ENCODE results near the gene ATAD1.
A peak's percentile ranks its signal among the peaks of the same experiment; 100 is the strongest.
"Not testable (repeated sequence)": the region's sequence is repeated elsewhere in the genome, so short reads cannot be mapped to it uniquely, and the experiment has no call there.

Gene ATAD1

DNA sequence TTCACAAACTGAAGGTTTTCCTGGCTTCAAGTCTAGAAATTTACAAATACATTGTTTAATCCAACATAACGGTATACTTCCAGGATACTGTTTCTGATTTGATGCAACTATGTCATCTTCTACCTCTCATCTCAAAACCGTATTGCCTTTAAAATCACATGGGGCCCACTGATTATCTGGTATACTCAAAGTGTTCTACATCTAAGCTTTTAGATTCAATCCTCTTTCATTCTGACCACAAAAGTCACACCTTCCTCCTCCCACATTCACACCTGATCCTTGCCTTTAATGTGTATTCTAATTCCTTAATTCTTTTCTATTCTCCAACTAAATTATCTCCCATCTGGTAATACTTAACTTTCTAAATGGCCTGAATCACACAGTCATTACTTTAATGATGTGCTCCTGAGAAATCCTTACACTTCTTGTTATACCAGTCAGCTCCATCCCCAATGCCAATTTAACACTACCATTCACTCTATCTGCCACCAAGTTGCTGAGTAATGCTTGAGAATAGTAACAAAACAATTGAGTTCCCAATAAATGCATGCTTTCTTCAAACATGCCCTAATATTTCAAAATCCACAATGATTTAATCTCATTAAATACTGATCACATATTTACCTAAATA is 13.0 kb downstream of the ATAD1 start:
- FAIRE-seq (peak; percentile 55), DNase-seq (ENCODE audit: insufficient read length, low spot score) (no peak)

DNA sequence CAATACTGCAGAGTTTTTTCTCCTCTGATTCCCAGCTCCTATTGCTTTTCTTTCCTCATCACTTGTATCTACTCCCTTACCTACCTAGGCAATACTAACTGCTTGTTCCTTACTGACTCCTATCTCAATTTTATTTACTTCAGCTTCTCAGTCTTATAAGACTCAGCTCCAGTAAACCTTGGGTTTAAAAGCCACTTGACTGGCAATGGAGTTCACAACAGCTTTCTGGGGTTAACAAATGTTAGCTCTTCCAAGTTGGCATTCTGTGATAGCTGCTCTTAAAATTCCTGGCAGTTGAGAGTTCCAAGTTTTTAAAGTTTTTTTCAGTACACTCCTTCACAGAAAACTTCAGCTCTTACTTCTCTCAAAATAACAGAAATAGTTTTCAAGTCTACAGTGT is 14.2 kb downstream of the ATAD1 start:
- FAIRE-seq, result no peak
- DNase-seq (ENCODE audit: insufficient read length, low spot score), result no peak

DNA sequence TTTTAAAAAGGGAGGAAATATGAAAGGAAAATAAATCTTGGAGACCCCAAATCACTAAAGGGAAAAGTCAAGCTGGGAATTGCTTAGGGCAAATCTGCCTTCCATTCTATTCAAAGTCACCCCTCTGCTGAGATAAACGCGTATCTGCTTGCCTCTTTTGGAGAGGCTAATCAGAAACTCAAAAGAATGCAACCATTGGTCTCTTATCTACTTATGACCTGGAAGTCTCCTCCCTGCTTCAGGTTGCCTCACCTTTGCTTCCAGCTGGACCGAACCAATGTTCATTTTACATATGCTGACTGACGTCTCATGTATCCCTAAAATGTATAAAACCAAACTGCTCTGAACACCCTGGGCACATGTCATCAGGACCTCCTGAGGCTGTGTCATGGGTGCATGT is 14.7 kb downstream of the ATAD1 start:
- no peak for FAIRE-seq
- DNase-seq (ENCODE audit: insufficient read length, low spot score), result no peak

DNA sequence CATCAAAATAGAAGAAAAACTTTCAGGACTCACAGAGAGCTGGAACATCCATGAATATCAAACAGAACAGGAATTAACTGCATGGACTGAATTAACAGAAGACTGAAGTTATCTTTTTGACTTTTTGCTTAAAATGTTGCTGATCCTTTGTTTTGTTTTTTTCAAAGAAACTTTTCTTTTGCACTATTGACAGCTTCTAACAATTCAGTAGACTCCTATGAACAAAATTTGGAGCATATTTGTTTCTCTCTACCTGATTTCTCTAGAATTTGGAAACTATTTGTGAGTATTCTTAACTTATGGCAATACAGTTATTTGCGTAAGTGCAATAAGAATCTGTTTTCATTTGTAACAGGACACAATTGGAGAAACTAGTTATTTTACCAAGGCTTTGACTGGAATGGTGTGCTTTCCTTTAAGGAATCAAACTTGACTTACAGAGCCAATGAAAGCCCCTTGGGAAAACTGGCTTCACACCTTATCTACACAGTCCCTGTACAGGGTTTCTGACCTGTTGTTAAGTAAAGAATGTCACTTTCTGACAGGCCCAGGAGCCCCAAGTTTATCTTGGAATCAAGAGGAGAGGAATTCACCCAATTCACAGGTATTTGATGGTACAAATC is 16.1 kb downstream of the ATAD1 start:
- DNase-seq (ENCODE audit: insufficient read length, low spot score), result not testable (repeated sequence)
- FAIRE-seq, result peak; percentile 35

GRCh38 chr10:87799860-87800259 is 18.2 kb downstream of the ATAD1 start:
- FAIRE-seq, result no peak
- no peak for DNase-seq (ENCODE audit: insufficient read length, low spot score)

GRCh38 chr10:87798082-87798481 is 19.9 kb downstream of the ATAD1 start:
- DNase-seq (ENCODE audit: insufficient read length, low spot score), result no peak

GRCh38 chr10:87794285-87794684 is 23.7 kb downstream of the ATAD1 start:
- DNase-seq (ENCODE audit: insufficient read length, low spot score), result no peak
- FAIRE-seq, result peak; percentile 90

More at GRCh38 chr10:87798082-87798481, 19.9 kb downstream of the ATAD1 start:
- peak; percentile 42 for FAIRE-seq

DNA sequence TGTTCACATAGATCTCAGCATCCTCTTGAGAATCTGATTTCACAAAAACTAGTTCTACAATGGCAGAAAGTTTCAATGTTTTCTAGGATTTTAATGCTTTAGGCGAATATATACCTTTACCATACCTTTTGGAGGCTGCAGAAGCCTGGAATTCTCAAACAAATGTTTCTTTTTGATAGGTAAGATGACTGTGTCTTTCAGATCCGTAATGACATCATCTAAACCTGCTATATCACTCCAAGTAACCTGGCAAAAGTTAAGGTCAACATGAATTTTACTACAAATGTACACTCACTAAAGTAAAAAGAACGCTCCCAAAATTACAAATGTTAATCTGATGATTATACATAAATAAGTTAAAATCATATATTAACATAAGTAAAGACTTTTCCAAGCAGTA is 27.8 kb downstream of the ATAD1 start:
- no peak for FAIRE-seq
- DNase-seq (ENCODE audit: insufficient read length, low spot score), result no peak

GRCh38 chr10:87786421-87786820 is 31.6 kb downstream of the ATAD1 start:
- no peak for DNase-seq (ENCODE audit: insufficient read length, low spot score)
- FAIRE-seq, result no peak

DNA sequence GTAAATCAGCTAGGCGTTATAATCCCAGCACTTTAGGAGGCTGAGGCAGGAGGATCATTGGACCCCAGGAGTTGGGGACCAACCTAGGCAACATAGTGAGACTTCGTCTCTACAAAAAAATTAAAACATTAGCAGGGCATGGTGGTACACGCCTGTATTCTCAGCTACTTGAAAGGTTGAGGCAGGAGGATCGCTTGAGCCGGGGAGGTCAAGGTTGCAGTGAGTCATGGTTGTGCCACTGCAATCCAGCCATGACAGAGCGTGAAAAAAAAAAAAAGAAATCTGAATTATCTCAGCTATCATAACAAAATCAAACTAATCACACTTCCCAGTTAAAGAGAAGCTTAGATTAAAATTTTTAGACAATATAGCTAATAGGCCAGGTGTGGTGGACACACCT is 35.3 kb downstream of the ATAD1 start:
- no peak for FAIRE-seq
- no peak for DNase-seq (ENCODE audit: insufficient read length, low spot score)

- FAIRE-seq, result peak; percentile 69
These were observed 36.5 kb downstream of the ATAD1 start for GRCh38 chr10:87781545-87781944.

DNA sequence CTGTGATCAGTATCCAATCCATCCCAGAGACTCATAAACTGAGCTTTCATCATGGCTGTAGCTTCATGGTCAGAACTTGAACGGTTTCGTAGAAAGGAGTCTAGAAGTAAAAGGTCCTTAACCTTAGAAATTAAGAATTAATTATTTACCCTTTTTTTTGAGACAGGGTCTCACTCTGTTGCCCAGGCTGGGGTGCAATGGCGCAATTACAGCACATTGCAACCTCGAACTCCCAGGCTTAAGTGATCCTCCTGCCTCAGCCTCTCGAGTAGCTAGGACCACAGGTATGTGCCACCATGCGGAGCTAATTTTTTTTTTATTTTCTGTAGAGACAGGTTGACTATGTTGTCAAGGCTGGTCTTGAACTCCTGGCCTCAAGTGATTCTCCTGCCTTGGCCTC is 41.7 kb downstream of the ATAD1 start:
- FAIRE-seq, result peak; percentile 28
- DNase-seq (ENCODE audit: insufficient read length, low spot score), result no peak

More at GRCh38 chr10:87781545-87781944, 36.5 kb downstream of the ATAD1 start:
- no peak for DNase-seq (ENCODE audit: insufficient read length, low spot score)

GRCh38 chr10:87775766-87776165 is 42.3 kb downstream of the ATAD1 start:
- FAIRE-seq, result peak; percentile 77
- DNase-seq (ENCODE audit: insufficient read length, low spot score), result no peak

GRCh38 chr10:87771871-87772500 is 46.0 kb downstream of the ATAD1 start:
- no peak for DNase-seq (ENCODE audit: insufficient read length, low spot score)
- peak; percentile 90 for FAIRE-seq

DNA sequence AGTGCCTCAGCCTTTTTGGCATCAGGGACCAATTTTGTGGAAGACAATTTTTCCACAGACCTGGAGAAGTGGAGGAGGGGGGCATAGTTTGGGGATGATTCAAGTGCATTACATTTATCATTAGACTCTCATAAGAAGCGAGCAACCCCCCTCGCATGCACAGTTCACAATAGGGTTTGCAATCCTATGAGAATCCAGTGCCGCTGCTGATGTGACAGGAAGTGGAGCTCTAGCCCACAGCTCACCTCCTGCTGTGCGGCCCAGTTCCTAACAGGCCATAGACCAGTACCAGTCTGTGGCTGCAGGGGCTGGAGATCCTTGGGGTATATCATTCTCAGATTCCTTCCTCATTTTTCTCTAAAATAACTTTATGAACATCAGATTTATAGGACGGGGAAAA is 50.8 kb downstream of the ATAD1 start:
- FAIRE-seq (no peak), DNase-seq (ENCODE audit: insufficient read length, low spot score) (no peak)

DNA sequence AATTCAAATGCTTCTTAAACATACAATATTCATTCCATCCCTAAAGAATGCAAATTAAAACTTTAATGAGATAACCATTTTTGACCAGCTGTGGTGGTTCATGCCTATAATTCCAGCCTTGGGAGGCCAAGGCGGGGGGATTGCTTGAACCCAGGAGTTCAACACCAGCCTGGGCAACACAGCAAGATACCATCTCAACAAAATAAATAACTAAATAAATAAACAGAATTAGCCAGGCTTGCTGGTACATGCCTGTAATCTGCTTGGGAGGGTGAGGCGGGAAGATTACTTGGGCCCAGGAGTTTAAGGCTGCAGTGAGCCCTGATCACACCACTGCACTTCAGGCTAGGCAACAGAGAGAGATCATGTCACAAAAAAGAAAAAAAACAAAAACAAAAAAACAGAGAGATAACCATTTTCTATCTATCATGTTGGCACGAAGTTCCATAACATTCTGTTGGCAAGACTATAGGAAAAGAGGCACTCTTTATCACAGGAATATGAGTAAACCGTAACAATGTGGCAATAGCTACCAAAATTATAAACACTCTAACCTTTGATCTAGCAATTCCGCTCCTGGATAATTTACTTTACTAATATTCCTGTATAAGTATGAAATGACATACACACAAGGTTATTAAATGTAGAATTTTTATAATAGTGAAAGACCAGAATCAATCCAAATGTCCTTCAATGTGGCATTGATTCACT is 52.2 kb downstream of the ATAD1 start:
- FAIRE-seq (peak; percentile 31), DNase-seq (ENCODE audit: insufficient read length, low spot score) (no peak)

DNA sequence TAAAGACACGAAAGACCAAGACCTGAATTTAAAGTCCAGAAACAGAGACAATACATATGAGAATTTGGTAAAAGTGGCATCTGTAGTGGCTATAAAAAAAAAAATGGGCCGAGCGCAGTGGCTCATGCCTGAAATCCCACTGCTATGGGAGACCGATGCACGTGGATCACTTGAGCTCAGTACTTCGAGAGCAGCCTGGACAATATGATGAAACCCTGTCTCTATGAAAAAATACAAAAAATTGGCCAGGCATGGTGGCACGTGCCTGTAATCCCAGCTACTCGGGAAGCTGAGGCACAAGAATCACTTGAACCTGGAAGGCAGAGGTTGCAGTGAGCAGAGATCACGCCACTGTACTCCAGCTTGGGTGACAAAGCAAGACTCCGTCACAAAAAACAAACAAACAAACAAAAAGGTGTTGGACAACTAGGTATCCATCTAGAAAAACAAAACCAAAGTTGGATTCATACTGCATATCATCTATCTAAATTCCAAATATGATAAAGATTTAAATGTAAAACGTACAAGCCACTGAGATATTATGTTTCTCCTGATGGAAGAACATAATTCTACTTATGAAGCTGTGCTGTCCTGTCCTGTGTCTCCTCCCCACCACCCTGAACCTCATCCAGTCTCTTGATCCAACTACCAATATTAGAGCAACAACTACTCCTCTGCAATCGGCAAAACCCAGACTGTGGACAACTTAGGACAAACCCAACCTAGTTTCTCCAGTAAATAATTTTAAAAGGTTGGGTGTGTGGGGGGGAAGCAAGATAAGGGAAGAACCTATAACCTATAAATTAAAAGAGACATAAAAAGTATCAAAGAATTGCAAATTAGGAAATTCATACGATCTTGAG is 53.7 kb downstream of the ATAD1 start:
- DNase-seq (ENCODE audit: insufficient read length, low spot score) (no peak), FAIRE-seq (no peak)

DNA sequence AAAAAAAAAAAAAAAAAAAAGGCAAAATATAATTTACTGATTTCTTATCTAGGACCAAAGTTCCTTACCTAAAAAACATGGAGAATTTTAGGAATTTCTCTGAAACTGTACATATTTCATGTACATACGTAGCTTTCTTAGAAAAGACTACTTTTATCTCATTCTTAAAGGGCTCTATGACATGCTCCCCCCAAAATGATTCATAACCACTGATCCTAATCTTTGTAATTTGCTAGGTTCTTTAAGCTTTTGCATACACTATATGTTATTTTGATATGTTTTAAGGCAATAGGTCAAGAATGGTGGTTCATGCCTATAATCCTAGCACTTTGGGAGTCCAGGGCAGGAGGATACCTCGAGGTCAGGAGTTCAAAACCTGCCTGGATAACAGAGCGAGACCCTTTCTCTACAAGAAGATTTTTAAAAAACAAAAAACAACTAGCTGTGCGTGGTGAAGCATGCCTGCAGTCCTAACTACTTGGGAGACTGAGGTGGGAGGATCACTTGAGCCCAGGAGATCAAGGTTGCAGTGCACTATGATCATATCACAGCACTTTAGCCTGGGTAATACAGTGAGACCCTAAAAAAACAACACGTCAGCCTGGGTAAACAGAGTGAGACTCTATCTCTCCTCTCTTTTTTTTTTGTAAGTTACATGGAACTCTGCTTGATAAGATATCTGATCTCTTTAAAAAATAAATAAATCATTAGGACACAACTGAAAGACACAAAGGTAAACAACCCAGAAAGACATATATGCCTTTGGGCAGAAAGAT is 54.8 kb downstream of the ATAD1 start:
- FAIRE-seq (peak; percentile 21), DNase-seq (ENCODE audit: insufficient read length, low spot score) (no peak)

DNA sequence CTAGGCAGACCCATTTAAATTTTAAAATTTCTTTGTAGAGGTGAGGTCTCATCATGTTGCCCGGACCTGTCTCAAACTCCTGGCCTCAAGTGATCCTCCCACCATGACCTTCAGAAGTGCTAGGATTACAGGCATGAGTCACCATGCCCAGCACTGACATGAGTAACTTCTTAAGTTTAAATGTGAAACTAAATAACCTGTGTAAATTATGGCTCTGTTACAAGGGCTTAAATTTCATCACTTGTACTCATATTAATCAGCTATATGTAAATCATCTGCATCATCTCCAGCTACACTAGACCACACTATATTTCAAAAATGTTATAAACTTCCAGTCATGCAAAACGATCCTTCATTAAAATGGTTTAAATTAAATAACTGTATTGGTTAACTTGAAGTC is 56.1 kb downstream of the ATAD1 start:
- peak; percentile 83 for FAIRE-seq
- DNase-seq (ENCODE audit: insufficient read length, low spot score), result no peak

DNA sequence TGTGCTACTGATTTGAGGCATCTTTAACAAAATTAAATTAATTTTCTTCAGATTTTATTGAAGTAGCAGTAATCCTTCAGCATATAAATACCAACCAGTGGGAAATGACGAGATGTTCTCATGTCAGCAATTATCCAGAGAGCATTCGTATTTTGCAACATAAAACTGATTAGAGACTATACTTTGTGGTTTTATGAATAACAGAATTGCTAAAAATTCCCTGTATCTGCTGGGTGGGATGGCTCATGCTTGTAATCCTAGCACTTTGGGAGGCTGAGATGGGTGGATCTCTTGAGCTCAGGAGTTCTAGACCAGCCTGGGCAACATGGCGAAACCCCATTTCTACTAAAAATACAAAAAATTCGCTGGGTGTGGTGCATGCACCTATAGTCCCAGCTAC is 56.9 kb downstream of the ATAD1 start:
- no peak for FAIRE-seq
- no peak for DNase-seq (ENCODE audit: insufficient read length, low spot score)
